Trophoblast cell (in vitro differentiated cells and primary cell): ENCODE measurements around the gene GRIN1.

Source experiments
- DNase-seq, 2 donors: peaks; one replicate each; pipeline ENCODE4 v3.0.0-alpha.2; 2016
- H2AFZ ChIP-seq: 2 replicates; pipeline ENCODE4 v1.6.1; 2013; ENCODE audit warnings: low read length, moderate library complexity, mild to moderate bottlenecking; ENCODE audit not compliant: insufficient read depth, poor library complexity
- H2AK5ac ChIP-seq: 2 replicates; pipeline ENCODE4 v1.6.1; 2013; ENCODE audit warnings: mild to moderate bottlenecking, low read length
- H2BK120ac ChIP-seq: 2 replicates; pipeline ENCODE4 v1.6.1; 2013; ENCODE audit warnings: low read length, mild to moderate bottlenecking, moderate library complexity; ENCODE audit not compliant: insufficient read depth, poor library complexity
- H2BK12ac ChIP-seq: 2 replicates; pipeline ENCODE4 v1.6.1; 2013; ENCODE audit warnings: mild to moderate bottlenecking, low read length, moderate library complexity
- H2BK5ac ChIP-seq: 2 replicates; pipeline ENCODE4 v1.6.1; 2013; ENCODE audit warnings: low read length, low read depth, moderate library complexity, mild to moderate bottlenecking; ENCODE audit not compliant: poor library complexity
- H3K14ac ChIP-seq: 2 replicates; pipeline ENCODE4 v1.6.1; 2013; ENCODE audit warnings: mild to moderate bottlenecking, low read length
- H3K18ac ChIP-seq: 2 replicates; pipeline ENCODE4 v1.6.1; 2013; ENCODE audit warnings: mild to moderate bottlenecking, low read length
- H3K23ac ChIP-seq: 2 replicates; pipeline ENCODE4 v1.6.1; 2013; ENCODE audit warnings: low read length
- H3K27ac ChIP-seq: 2 replicates; pipeline ENCODE4 v1.5.1; 2013; ENCODE audit warnings: low read depth, mild to moderate bottlenecking, inconsistent platforms, low read length, moderate library complexity
- H3K27me3 ChIP-seq: 2 replicates; pipeline ENCODE4 v1.6.1; 2013; ENCODE audit warnings: inconsistent platforms, mild to moderate bottlenecking, low read length, moderate library complexity; ENCODE audit not compliant: insufficient read depth
- H3K36me3 ChIP-seq, 2 experiments: 1 replicate in 1 of 2; 2 replicates in 1 of 2; pipeline ENCODE4 v1.6.1; 2013; ENCODE audit warnings: low read length in 2 of 2, mild to moderate bottlenecking in 2 of 2, moderate library complexity in 1 of 2; ENCODE audit not compliant: insufficient read depth in 2 of 2, control insufficient read depth in 1 of 2
- H3K4ac ChIP-seq: 2 replicates; pipeline ENCODE4 v1.6.1; 2013; ENCODE audit warnings: low read depth, mild to moderate bottlenecking, low read length, moderate library complexity
- H3K4me1 ChIP-seq, 2 experiments: 1 replicate in 1 of 2; 2 replicates in 1 of 2; pipeline ENCODE4 v1.6.1; 2013; ENCODE audit warnings: low read length in 2 of 2, mild to moderate bottlenecking in 2 of 2, moderate library complexity in 1 of 2; ENCODE audit not compliant: insufficient read depth in 2 of 2, control insufficient read depth in 1 of 2
- H3K4me2 ChIP-seq: 2 replicates; pipeline ENCODE4 v1.6.1; 2013; ENCODE audit warnings: inconsistent platforms, mild to moderate bottlenecking, low read length, moderate library complexity
- H3K4me3 ChIP-seq: 2 replicates; pipeline ENCODE4 v1.5.1; 2013; ENCODE audit warnings: mild to moderate bottlenecking, low read depth, low read length, inconsistent platforms
- H3K79me1 ChIP-seq: one replicate; pipeline ENCODE4 v1.6.1; 2013; ENCODE audit warnings: low read length
- H3K79me2 ChIP-seq: 2 replicates; pipeline ENCODE4 v1.6.1; 2013; ENCODE audit warnings: low read length, mild to moderate bottlenecking; ENCODE audit not compliant: control insufficient read depth, insufficient read depth, poor library complexity
- H3K9ac ChIP-seq: 2 replicates; pipeline ENCODE4 v1.6.1; 2013; ENCODE audit warnings: mild to moderate bottlenecking, low read length
- H3K9me3 ChIP-seq: 2 replicates; pipeline ENCODE4 v1.6.1; 2013; ENCODE audit warnings: low read depth, mild to moderate bottlenecking, control low read depth, inconsistent platforms, low read length; ENCODE audit not compliant: insufficient read depth
- H4K12ac ChIP-seq: 2 replicates; pipeline ENCODE4 v1.6.1; 2013; ENCODE audit warnings: low read depth, mild to moderate bottlenecking, low read length, moderate library complexity
- H4K8ac ChIP-seq: 2 replicates; pipeline ENCODE4 v1.6.1; 2013; ENCODE audit warnings: low read depth, mild to moderate bottlenecking, low read length, moderate library complexity
- H4K91ac ChIP-seq: one replicate; pipeline ENCODE4 v1.6.1; 2013; ENCODE audit warnings: low read depth, mild to moderate bottlenecking, low read length, moderate library complexity
- WGBS: extraction: QIAGEN DNeasy Blood & Tissue Kit; methylation state at CpG from one replicate; pipeline ENCODE4 v1.1.7; 2013; ENCODE audit warnings: missing lambda C conversion rate; ENCODE audit not compliant: insufficient read length, insufficient coverage; ENCODE audit errors: extremely low coverage; 5-methylcytosine and 5-hydroxymethylcytosine counted together

Gene GRIN1

DNA sequence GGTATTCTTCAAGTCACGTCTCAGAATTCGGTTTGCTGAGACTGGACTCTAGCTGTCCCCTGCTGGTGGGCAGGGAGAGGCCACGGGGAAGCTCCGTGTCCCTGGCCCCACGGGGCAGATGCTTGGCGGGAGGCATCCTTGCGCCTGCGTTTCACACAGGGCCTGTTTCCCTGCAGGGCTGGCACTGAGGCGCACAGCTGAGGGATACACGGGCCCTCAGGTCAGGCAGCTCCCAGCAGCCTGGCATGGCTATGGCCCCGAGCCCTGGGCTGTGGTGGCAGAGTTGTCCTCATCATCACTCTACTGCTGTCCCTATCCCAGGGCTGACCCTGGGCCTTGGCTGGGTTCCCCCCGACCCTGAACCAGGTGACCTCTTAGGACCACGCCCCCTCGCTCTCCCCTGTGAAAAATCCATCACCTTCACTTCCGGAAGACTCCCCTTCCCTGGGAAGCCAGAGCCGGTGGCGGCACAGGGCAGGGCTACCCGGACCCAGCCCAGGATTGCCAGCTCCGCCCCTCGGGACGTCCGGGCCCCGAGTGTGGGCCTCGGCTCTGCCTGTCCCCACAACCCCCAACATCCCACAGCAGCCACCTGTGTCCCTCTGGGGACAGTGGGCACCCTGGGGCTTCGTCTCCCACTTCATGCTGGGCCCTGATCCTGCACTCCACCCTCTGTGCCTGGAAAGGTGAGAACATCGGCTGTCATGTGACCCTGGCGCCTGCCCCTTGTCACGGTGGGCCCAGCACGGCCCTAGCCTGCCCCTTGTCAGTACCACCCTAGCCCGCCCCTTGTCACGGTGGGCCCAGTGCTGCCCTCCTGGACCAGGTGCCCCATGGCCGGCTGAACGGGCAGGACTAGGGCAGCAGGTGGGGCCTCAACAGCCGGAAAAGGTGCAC lies 29.5 kb upstream of the GRIN1 start:
- Histone ChIP-seq H2AK5ac (no peak overlapping the region), H3K4me3 (no peak overlapping the region), H3K4ac (no peak overlapping the region), H3K27ac (no peak overlapping the region), H4K12ac (no peak overlapping the region), H2BK5ac (no peak overlapping the region), H2BK120ac (no peak overlapping the region), H3K79me1 (no peaks in the 10 kb centered on the region), H3K4me2 (no peak overlapping the region), H2BK12ac (no peak overlapping the region), H3K36me3 (peaks cover 45 to 52% of the 10 kb centered on the region in 2 experiments), H3K27me3 (peaks cover 9% of the 10 kb centered on the region), H3K14ac (no peak overlapping the region), H3K9ac (no peak overlapping the region), H3K9me3 (peaks cover 1% of the 10 kb centered on the region), H3K18ac (no peak overlapping the region), H3K79me2 (no peaks in the 10 kb centered on the region), H2AFZ (no peak overlapping the region), H3K4me1 (no peaks in the 10 kb centered on the region), H4K91ac (no peak overlapping the region), H3K23ac (no peak overlapping the region), H4K8ac (no peak overlapping the region)
- no CpG with 5 or more reads among the region's 34 CpGs for WGBS
- DNase-seq: no peak

DNA sequence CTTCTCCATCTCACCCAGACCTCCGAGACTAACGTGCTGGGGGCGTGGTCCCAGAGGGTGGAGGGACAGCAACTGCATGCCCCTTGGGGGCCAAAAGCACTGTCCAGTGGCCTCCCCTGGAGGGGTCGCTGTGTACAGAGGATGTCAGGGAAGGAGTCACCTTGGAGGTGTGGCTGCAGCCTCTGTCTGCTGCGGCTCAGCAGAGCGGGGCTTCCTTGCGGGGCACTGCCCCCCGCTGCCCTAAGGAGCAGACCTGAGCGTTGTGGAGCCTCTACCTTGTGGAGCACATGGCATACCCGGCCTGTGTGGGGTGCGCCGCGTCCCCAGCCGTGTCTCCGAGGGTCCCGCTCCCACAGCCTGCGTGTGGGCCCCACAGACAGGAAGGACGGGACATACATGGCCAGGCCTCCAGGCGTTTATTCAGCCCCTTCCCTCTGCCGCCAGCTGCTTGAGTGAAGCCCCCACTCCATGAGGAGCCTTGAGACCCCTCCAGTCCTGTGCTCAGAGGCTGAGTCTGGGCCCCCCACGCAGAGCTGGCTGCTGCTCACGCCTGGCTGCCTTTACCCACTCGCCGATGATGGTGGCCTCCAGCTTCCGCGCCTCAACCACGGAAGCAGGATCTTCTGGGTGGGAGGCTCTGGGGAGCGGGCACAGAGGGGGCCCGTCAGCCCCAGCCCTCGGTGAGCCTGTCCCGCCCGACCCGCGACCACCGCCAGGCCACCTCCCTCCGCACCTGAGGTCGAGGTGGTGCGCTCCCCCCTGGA lies 28.6 kb upstream of the GRIN1 start:
- Histone ChIP-seq H3K79me1 (no peaks in the 10 kb centered on the region), H3K79me2 (no peaks in the 10 kb centered on the region), H3K36me3 (peaks cover 40 to 46% of the 10 kb centered on the region in 2 experiments), H3K4me2 (no peak overlapping the region), H4K12ac (no peak overlapping the region), H3K27ac (no peak overlapping the region), H3K18ac (no peak overlapping the region), H3K4me3 (no peak overlapping the region), H4K91ac (no peak overlapping the region), H3K23ac (no peak overlapping the region), H4K8ac (no peak overlapping the region), H3K9ac (no peak overlapping the region), H2BK5ac (no peak overlapping the region), H2BK120ac (no peak overlapping the region), H2AFZ (no peak overlapping the region), H2BK12ac (no peak overlapping the region), H2AK5ac (no peak overlapping the region), H3K9me3 (no peaks in the 10 kb centered on the region), H3K4me1 (no peaks in the 10 kb centered on the region), H3K14ac (no peak overlapping the region), H3K27me3 (peaks cover 17% of the 10 kb centered on the region), H3K4ac (no peak overlapping the region)
- no CpG with 5 or more reads among the region's 38 CpGs for WGBS
- no peak for DNase-seq

DNA sequence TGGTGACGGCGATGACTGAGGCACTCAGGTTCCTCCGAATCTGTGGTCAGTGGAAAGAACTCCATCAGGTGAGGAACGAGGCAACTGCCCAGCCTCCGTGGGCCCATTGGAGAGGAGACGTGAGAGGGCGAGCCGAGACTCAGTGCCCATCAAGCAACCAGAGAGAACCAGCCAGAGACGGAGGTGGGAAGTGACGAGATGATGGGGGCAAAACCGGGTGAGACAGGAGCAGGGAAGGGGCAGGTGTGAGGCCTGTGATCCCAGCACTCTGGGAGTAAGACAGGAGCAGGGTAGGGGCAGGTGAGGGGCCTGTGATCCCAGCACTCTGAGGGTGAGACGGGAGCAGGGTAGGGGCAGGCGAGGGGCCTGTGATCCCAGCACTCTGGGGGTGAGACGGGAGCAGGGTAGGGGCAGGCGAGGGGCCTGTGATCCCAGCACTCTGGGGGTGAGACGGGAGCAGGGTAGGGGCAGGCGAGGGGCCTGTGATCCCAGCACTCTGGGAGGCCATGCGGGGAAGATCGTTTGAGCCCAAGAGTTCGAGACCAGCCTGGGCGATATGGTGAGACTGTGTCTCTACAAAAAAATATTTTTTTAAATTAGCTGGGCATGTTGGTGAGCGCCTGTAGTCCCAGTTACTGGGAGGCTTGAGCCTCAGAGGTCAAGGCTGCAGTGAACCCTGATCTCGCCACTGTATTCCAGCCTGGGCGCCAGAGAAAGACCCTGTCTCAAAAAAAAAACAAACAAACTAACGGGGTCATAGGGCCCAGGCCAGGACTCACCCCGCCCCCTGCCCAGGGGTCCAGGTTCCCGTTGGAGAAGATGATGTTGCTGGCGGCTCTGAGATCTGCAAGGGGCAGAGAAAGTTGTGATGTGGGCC lies 27.8 kb upstream of the GRIN1 start:
- Histone ChIP-seq H3K4ac (no peak overlapping the region), H3K79me2 (no peaks in the 10 kb centered on the region), H2BK12ac (no peak overlapping the region), H4K12ac (no peak overlapping the region), H3K79me1 (no peaks in the 10 kb centered on the region), H3K23ac (no peak overlapping the region), H3K4me3 (no peak overlapping the region), H2AK5ac (no peak overlapping the region), H3K4me2 (no peak overlapping the region), H4K8ac (no peak overlapping the region), H3K27me3 (peaks cover 24% of the 10 kb centered on the region), H3K27ac (no peak overlapping the region), H3K14ac (no peak overlapping the region), H3K18ac (no peak overlapping the region), H3K36me3 (peaks cover 32 to 38% of the 10 kb centered on the region in 2 experiments), H4K91ac (no peak overlapping the region), H3K4me1 (no peaks in the 10 kb centered on the region), H2BK120ac (no peak overlapping the region), H3K9ac (no peak overlapping the region), H2BK5ac (no peak overlapping the region), H2AFZ (no peak overlapping the region), H3K9me3 (no peaks in the 10 kb centered on the region)
- DNase-seq: no peak
- no CpG with 5 or more reads among the region's 28 CpGs for WGBS
